GM20000 (cell line): ENCODE results near the gene OR10H5.
"Not testable (repeated sequence)": the region's sequence is repeated elsewhere in the genome, so short reads cannot be mapped to it uniquely, and the experiment has no call there.

Experiments used
- DNase-seq: peaks from one replicate; pipeline ENCODE4 v3.0.0; 2012; ENCODE audit warnings: low spot score
- TF ChIP-seq, protein P1 (sequence below): IDR thresholded peaks from 2 replicates; pipeline ENCODE4 v1.5.1; 2012; ENCODE audit warnings: mild to moderate bottlenecking, control low read depth; ENCODE audit errors: extremely low read depth, missing control alignments

The OR10H5 gene

DNA sequence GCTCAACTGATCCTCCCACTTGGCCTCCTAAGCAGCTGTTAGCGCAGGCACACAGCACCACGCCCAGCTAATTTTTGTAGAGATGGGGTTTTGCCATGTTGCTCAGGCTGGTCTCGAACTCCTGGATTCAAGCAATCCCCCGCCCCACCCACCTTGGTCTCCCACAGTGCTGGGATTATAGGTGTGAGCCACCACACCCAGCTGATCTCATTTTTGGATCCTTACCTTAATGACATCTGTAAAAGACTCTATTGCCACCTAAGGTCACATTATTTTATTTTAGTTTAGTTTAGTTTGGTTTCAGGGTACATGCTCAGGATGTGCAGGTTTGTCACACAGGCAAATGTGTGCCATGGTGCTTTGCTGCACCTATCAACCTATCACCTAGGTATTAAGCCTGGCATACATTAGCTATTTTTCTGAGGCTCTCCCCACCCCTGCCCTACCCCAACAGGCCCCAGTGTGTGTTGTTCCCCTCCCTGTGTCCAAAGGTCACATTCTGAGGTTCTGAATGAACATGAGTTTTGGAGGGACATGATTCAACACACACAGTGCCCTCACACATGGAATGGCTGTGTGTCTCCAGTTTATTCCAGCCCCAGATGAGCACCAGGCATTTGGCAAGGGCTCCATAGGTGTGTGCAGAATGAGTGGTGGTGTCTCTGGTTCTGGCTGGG lies 1.3 kb downstream of the OR10H5 start:
- no peak for DNase-seq
- TF ChIP-seq, protein P1, sequence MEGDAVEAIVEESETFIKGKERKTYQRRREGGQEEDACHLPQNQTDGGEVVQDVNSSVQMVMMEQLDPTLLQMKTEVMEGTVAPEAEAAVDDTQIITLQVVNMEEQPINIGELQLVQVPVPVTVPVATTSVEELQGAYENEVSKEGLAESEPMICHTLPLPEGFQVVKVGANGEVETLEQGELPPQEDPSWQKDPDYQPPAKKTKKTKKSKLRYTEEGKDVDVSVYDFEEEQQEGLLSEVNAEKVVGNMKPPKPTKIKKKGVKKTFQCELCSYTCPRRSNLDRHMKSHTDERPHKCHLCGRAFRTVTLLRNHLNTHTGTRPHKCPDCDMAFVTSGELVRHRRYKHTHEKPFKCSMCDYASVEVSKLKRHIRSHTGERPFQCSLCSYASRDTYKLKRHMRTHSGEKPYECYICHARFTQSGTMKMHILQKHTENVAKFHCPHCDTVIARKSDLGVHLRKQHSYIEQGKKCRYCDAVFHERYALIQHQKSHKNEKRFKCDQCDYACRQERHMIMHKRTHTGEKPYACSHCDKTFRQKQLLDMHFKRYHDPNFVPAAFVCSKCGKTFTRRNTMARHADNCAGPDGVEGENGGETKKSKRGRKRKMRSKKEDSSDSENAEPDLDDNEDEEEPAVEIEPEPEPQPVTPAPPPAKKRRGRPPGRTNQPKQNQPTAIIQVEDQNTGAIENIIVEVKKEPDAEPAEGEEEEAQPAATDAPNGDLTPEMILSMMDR, result no peak

DNA sequence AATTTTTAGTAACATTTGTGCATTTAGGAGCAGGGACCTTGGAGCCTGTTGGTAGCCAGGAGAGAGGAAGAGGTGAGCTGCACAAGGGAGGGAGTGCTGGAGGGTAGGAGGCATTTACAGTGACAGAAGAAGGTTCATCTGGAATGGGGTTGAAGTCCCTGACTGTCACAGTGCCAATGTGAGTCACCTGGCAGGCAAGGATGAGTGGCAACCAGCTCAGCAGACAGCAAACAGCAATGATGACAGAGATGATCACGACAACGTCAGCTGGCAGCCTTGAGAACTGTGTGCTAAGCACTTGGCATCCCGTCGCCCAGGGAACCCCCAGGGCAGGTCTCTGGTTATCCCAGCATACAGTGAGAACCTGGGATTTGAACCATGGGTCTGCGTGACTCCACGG lies 2.6 kb downstream of the OR10H5 start:
- DNase-seq, result no peak
- TF ChIP-seq, protein P1, result no peak

DNA sequence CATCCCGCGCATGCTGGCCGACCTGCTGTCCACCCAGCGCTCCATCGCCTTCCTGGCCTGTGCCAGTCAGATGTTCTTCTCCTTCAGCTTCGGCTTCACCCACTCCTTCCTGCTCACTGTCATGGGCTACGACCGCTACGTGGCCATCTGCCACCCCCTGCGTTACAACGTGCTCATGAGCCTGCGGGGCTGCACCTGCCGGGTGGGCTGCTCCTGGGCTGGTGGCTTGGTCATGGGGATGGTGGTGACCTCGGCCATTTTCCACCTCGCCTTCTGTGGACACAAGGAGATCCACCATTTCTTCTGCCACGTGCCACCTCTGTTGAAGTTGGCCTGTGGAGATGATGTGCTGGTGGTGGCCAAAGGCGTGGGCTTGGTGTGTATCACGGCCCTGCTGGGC lies 6.8 kb downstream of the OR10H5 start:
- not testable (repeated sequence) for DNase-seq

DNA sequence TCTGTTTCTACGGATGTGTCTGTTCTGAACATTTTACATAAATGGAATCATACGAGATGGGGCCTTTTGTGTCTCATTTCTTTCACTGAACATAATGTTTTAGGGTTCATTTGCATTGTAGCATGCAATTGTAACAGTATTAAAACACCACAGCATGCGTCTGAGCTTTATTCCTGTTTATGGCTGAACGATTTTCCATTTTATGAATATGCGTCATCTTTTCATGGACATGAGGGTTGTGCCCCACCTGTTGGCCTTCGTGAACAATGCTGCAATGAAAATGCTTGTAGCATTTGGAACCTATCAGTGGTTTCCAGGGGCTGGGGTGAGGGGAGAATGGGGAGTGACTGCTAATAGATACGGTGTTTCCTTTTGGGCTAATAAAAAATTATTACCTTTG lies 22.9 kb downstream of the OR10H5 start:
- TF ChIP-seq, protein P1, result no peak
- DNase-seq, result no peak

DNA sequence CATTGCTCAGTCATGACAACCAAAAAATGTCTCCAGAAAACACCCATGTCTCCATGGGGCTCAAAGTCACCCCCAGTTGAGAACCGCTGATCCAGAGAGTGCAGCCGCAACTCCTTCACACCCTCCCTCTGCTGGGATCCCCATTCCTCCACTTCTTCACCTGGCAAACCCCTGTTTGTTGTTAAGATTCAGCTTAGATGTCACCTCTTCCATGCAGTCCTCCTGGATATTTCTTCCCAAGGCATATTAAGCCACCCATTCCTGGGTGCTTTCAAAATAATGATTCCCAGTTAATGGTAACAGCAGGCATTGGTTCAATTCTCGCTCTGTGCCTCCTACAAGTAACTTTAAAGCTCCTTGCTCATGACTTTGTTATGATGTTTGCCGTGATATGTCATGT lies 24.0 kb downstream of the OR10H5 start:
- TF ChIP-seq, protein P1, result no peak
- DNase-seq, result no peak

DNA sequence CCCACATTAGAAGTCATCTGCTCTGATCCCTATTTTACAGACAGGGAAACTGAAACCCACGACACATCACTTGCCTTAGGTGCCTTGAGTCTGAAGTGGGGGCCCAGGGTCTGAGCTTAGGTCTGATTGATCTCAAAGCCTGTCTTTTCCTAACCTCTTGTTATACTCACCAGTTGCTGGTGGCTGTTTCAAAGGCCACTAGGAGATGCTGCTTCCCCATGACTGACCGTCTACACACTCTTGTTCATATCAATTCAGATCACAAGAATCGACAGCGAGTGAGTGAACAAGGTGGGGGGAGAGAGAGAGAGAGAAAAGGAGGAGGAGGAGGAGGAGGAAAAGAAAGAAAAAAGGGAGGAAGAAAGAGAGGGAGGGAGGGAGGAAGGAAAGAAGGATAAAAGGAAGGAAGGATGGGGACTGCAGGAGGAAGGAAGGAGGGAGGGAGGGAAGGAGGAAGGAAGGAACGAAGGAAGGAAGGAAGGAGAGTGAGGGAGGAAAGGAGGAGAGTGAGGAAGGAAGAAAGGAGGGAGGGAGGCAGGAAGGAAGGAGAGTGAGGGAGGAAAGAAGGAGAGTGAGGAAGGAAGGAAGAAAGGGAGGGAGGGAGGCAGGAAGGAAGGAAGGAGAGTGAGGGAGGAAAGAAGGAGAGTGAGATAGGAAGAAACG lies 24.7 kb downstream of the OR10H5 start:
- no peak for DNase-seq
- TF ChIP-seq, protein P1, result no peak

DNA sequence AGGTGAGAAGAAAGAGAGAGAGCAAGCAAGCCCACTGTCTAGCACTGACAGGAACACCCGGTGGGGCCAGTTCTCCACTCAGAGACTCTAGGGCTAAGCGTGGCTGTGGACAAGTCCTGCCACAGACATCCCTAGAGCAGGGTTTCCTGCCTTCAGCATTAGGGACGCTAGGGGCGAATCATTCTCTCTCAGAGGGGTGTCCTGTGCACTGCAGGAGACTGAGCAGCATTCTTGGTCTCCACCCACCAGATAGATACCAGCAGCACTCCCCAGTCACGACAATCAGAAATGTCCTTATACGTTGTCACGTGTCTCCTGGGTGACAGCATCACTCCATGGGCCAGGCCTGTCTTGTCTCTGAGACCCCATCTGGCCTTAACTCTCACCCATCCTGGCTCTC lies 26.5 kb downstream of the OR10H5 start:
- TF ChIP-seq, protein P1, result no peak
- no peak for DNase-seq

DNA sequence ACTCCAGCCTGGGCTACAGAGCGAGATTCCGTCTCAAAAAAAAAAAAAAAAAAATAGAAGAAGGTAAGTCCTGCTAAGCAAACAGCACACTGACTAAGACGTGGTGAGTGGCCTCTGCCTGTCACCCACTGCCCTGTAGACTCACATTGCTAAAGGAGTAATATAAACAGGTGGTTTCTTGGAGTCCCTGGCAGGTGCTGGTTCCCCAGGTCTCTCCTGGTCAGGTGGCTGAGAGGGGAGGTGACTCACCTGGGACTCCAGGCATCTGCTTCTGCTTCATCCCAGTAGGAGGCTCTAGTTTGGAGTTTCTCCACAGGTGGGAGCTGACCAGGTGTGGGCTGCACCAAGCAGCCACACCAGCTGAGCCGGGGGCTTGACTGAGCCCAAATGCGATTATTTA lies 27.8 kb downstream of the OR10H5 start, which contains the start of gene OR10H1:
Gene OR10H1 (minus strand): TSS at position 359 of the 400 bp plus-strand sequence. CDS start 7,627 bp downstream, outside the sequence.
- no peak for DNase-seq
- TF ChIP-seq, protein P1, result no peak
